ENCODE results near the gene MOB2.

Gene MOB2

GRCh38 chr11:1486054-1486825, at the start of gene MOB2:
Gene MOB2, minus strand, starts transcription at chr11:1486779. Its CDS starts 223 bp downstream, at chr11:1486556.
- DNase-seq: peak; percentile 53
- no peak within 1 kb of the TSS for H3K4me3 Mint-ChIP-seq
- H3K27ac Mint-ChIP-seq: peak within 1 kb of the TSS; percentile 57
- no peaks in the 10 kb centered on the region for H3K9me3 Mint-ChIP-seq
- H3K27me3 Mint-ChIP-seq (ENCODE audit: low read depth, poor library complexity): no peaks in the 10 kb centered on the region
- H3K4me1 Mint-ChIP-seq: peaks cover 25% of the 10 kb centered on the region
- no peaks in the 10 kb centered on the region for H3K36me3 Mint-ChIP-seq (ENCODE audit: low read depth)
- TF ChIP-seq, protein P1, sequence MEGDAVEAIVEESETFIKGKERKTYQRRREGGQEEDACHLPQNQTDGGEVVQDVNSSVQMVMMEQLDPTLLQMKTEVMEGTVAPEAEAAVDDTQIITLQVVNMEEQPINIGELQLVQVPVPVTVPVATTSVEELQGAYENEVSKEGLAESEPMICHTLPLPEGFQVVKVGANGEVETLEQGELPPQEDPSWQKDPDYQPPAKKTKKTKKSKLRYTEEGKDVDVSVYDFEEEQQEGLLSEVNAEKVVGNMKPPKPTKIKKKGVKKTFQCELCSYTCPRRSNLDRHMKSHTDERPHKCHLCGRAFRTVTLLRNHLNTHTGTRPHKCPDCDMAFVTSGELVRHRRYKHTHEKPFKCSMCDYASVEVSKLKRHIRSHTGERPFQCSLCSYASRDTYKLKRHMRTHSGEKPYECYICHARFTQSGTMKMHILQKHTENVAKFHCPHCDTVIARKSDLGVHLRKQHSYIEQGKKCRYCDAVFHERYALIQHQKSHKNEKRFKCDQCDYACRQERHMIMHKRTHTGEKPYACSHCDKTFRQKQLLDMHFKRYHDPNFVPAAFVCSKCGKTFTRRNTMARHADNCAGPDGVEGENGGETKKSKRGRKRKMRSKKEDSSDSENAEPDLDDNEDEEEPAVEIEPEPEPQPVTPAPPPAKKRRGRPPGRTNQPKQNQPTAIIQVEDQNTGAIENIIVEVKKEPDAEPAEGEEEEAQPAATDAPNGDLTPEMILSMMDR (IDR thresholded peaks at IDR 0.05): no peak

DNA sequence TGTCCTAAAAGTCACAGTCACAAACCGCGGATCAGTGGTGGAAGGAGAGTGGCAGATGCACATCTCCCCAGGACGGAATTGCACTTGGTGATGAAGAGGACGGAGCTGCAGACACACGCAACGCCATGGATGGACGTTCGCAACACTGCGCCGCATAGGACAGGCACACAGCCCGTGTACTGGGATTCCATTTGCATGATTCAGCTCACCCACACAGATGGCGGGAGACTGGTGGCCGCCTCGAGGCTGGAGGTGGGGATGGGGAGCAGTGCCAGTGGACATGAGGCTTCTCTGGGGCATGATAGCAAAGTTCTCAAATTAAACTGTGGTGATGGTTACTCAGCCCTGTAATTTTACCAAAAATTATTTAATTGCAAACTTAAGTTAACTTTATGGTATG, 48.1 kb upstream of the MOB2 start:
- Mint-ChIP-seq H3K36me3 (ENCODE audit: low read depth) (no peaks in the 10 kb centered on the region), H3K9me3 (peaks cover 5% of the 10 kb centered on the region), H3K27me3 (ENCODE audit: low read depth, poor library complexity) (peaks cover 26% of the 10 kb centered on the region), H3K4me1 (peaks cover 21% of the 10 kb centered on the region), H3K4me3 (no peak overlapping the region), H3K27ac (no peak overlapping the region)
- TF ChIP-seq, protein P1 (IDR thresholded peaks at IDR 0.05): no peak
- no peak for DNase-seq

- no peak overlapping the region for H3K4me3 Mint-ChIP-seq
- no peak for DNase-seq
- peaks cover 5% of the 10 kb centered on the region for H3K9me3 Mint-ChIP-seq
- TF ChIP-seq, protein P1 (IDR thresholded peaks at IDR 0.05): no peak
- no peaks in the 10 kb centered on the region for H3K36me3 Mint-ChIP-seq (ENCODE audit: low read depth)
- H3K27me3 Mint-ChIP-seq (ENCODE audit: low read depth, poor library complexity): peaks cover 21% of the 10 kb centered on the region
- peaks cover 21% of the 10 kb centered on the region for H3K4me1 Mint-ChIP-seq
- H3K27ac Mint-ChIP-seq: no peak overlapping the region
Observed at GRCh38 chr11:1534171-1534570, 47.6 kb upstream of the MOB2 start.

DNA sequence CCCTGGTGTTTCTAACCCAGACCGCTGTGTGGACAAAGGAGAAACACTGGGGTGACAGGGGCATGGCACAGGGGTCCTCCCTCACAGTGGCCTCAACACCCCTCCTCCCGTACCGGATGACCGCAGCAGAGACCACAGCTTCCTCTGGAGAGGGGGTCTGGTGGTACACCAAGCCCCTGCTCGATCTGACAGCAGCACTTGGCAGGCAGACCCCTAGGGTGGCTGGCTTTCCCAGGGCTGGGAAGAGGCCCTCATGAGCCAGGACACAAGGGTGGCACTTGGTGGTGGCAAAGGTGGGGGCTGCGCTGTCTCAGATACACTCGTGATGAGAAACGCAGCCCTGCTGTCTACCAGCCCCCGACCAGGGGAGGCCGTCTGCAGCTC, 46.8 kb upstream of the MOB2 start:
- no peak for DNase-seq
- peaks cover 2% of the 10 kb centered on the region for H3K9me3 Mint-ChIP-seq
- TF ChIP-seq, protein P1 (IDR thresholded peaks at IDR 0.05): no peak
- H3K36me3 Mint-ChIP-seq (ENCODE audit: low read depth): no peaks in the 10 kb centered on the region
- no peak overlapping the region for H3K27ac Mint-ChIP-seq
- H3K27me3 Mint-ChIP-seq (ENCODE audit: low read depth, poor library complexity): peaks cover 13% of the 10 kb centered on the region
- peaks cover 21% of the 10 kb centered on the region for H3K4me1 Mint-ChIP-seq
- H3K4me3 Mint-ChIP-seq: no peak overlapping the region

DNA sequence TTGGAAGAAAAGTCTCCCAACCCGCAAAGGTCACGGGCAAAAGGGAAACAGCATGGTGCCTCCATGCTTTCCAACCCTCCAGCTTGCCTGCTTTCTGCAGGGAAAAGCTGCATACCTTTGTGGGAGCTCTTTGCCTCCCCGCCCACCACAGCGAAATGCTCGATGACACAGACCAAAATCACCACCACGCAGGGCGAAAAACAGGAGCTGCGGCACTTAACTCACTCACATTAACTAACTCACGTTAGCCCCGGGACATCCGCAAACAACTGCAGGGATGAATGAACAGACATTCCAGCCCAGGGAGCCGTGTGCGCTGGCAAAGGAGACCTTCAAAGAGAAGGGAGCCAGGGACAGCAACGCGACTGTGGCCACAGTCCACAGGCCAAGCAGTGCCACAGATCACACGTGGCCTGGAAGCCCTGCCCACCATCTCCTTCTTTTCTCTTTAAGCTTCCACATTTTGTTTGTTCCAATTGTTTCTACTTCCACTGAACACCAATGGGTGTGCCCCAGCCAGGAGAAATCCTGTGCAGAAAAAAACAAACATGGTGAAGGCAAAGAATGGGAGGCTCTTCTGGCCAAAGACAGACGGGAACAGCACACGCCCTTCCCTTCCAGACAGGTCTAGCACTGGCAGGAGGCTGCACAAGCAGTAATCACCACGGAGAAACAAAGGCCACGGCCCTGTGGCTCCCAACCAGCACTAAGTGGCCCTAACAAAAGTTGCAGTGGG, 46.2 kb upstream of the MOB2 start:
- no peak for DNase-seq
- no peaks in the 10 kb centered on the region for H3K9me3 Mint-ChIP-seq
- no peak overlapping the region for H3K4me3 Mint-ChIP-seq
- H3K36me3 Mint-ChIP-seq (ENCODE audit: low read depth): no peaks in the 10 kb centered on the region
- H3K4me1 Mint-ChIP-seq: peaks cover 21% of the 10 kb centered on the region
- TF ChIP-seq, protein P1 (IDR thresholded peaks at IDR 0.05): no peak
- peaks cover 7% of the 10 kb centered on the region for H3K27me3 Mint-ChIP-seq (ENCODE audit: low read depth, poor library complexity)
- H3K27ac Mint-ChIP-seq: no peak overlapping the region
